ENCODE measurements around the gene THAP12.

GRCh38 chr11:76313271-76313670 is 67.7 kb downstream of the THAP12 start:
- no peak for TF ChIP-seq TCF7L2 (IDR thresholded peaks at IDR 0.05; ENCODE audit: borderline replicate concordance, extremely low read depth, insufficient read depth, insufficient read length)
- no peak for TF ChIP-seq POLR2A (IDR thresholded peaks at IDR 0.05; ENCODE audit: borderline replicate concordance, extremely low read depth, insufficient read depth, insufficient read length)
- TF ChIP-seq CEBPB (IDR thresholded peaks at IDR 0.05; ENCODE audit: low read depth) = no peak
- TF ChIP-seq RAD21 (IDR thresholded peaks at IDR 0.05; ENCODE audit: low read depth) = no peak
